ENCODE measurements around the gene CACNA1E. TPM values are rescaled to one million over a fixed set of nuclear protein-coding genes. Genes with fewer than 3 reads are reported as not detected.

CACNA1E gene
- total and polyA plus RNA-seq, 2 of the 13 experiments (the other 11 are each of a cell fraction or from before 2014, with no cell fraction given), result not detected

- H3K79me2 ChIP-seq (ENCODE audit: insufficient read depth, low read length), result no peaks in the 10 kb centered on the region
- H3K9ac ChIP-seq (ENCODE audit: insufficient read depth, low read depth, low read length), result no peak overlapping the region
- 0% methylated on average over 2 of the region's 2 CpGs for WGBS (ENCODE audit: low lambda C conversion rate)
- H3K9me3 ChIP-seq (ENCODE audit: low read length), result no peaks in the 10 kb centered on the region
- CTCF ChIA-PET (ENCODE audit: low intra/inter-chr PET ratio, low total read pairs), result no interaction called here
- in situ Hi-C loops (cut with HindIII; ENCODE audit: extremely low pct_ligation_motif_present, low pct_unique_long_range_greater_than_20kb), result no loop called here
- H3K27ac ChIP-seq (ENCODE audit: extremely low read length, insufficient read depth, low read length), result no peak overlapping the region
- H3K4me1 ChIP-seq (ENCODE audit: insufficient read depth, low read length), result no peaks in the 10 kb centered on the region
- no TSS peak for BruUV-seq (replicated peaks)
- no peak overlapping the region for H3K4me3 ChIP-seq (replicated peaks in 1 of 3; ENCODE audit: insufficient read depth in 1 of 3, low read depth in 2 of 3, low read length in 3 of 3)
- no peak overlapping the region for H2AFZ ChIP-seq (ENCODE audit: low read length)
- no peaks in the 10 kb centered on the region for H4K20me1 ChIP-seq (ENCODE audit: insufficient read depth, low read length)
- POLR2A ChIA-PET, result no interaction called here
- no peaks in the 10 kb centered on the region for H3K27me3 ChIP-seq (ENCODE audit: control insufficient read depth in 1 of 2, insufficient read depth in 2 of 2, low read length in 2 of 2)
- no peaks in the 10 kb centered on the region for H3K36me3 ChIP-seq (replicated peaks in 1 of 2; ENCODE audit: control insufficient read depth in 1 of 2, insufficient read depth in 2 of 2, low read length in 2 of 2)
- intact Hi-C loops (cut with micrococcal nuclease; ENCODE audit: unreplicated experiment), result no loop called here
- ATAC-seq, result peak; percentile 46; the same call in 1 of the 3 replicates
- DNase-seq (ENCODE audit: low spot score), result peak; percentile 5
- no peak overlapping the region for H3K4me2 ChIP-seq (ENCODE audit: low read depth, low read length)
- FAIRE-seq, result no peak
- TF ChIP-seq PLRG1 (conservative IDR thresholded peaks at IDR 0.05) (no peak), JUND (CRISPR knock-in tag; IDR thresholded peaks at IDR 0.05) (no peak), ZNF124 (CRISPR knock-in tag; IDR thresholded peaks at IDR 0.05) (no peak), ZNF101 (CRISPR knock-in tag; IDR thresholded peaks at IDR 0.05; ENCODE audit: borderline replicate concordance, low read depth) (no peak), HHEX (CRISPR knock-in tag; IDR thresholded peaks at IDR 0.05) (peak; percentile 78), TBL1XR1 (IDR thresholded peaks at IDR 0.05; ENCODE audit: borderline replicate concordance, low read length, partially characterized antibody) (no peak), ZNF30 (CRISPR knock-in tag; IDR thresholded peaks at IDR 0.05) (no peak), ZNF460 (CRISPR knock-in tag; IDR thresholded peaks at IDR 0.05; ENCODE audit: borderline replicate concordance) (no peak), JUNB (CRISPR knock-in tag; IDR thresholded peaks at IDR 0.05; ENCODE audit: borderline replicate concordance) (no peak), AGO1 (IDR thresholded peaks at IDR 0.05; ENCODE audit: low read depth, low read length, poor library complexity, severe bottlenecking) (no peak), FOXP1 (IDR thresholded peaks at IDR 0.05) (no peak), FOXP1 (CRISPR knock-in tag; IDR thresholded peaks at IDR 0.05) (0 out of 2 replicates have a peak, but pooled peaks have one; percentile 13), ZNF264 (CRISPR knock-in tag; IDR thresholded peaks at IDR 0.05) (no peak), ZNF446 (CRISPR knock-in tag; IDR thresholded peaks at IDR 0.05) (no peak), ZFP91 (CRISPR knock-in tag; IDR thresholded peaks at IDR 0.05; ENCODE audit: borderline replicate concordance) (no peak), SUZ12 (IDR thresholded peaks at IDR 0.05; ENCODE audit: low read depth, low read length) (no peak), ZNF501 (CRISPR knock-in tag; IDR thresholded peaks at IDR 0.05) (no peak), MAFK (conservative IDR thresholded peaks at IDR 0.05 in 1 of 2, IDR thresholded peaks at IDR 0.05 in 1 of 2; ENCODE audit: low read length in 2 of 2) (peak in 1 of 2 experiments; percentile 33; a peak in 2 of 4 replicates), TBX3 (IDR thresholded peaks at IDR 0.05; ENCODE audit: borderline replicate concordance) (peak; percentile 24; the same call in 1 of the 2 replicates), MAZ (IDR thresholded peaks at IDR 0.05; ENCODE audit: borderline replicate concordance, low read depth, low read length) (no peak), MAZ (CRISPR knock-in tag; IDR thresholded peaks at IDR 0.05; ENCODE audit: low read depth) (no peak), ZSCAN29 (CRISPR knock-in tag; conservative IDR thresholded peaks at IDR 0.05) (no peak), ZNF724P (CRISPR knock-in tag; IDR thresholded peaks at IDR 0.05; ENCODE audit: borderline replicate concordance) (no peak), TFE3 (CRISPR knock-in tag; IDR thresholded peaks at IDR 0.05) (no peak), FOXA3 (CRISPR knock-in tag; IDR thresholded peaks at IDR 0.05) (peak; percentile 28; the same call in 1 of the 2 replicates)
Observed at GRCh38 chr1:181618559-181618958, 135.2 kb downstream of the CACNA1E start.

All from HepG2 (cell line).